Uterus (tissue), 4 donors: ENCODE results near the gene FRMPD4. TPM values are rescaled to one million over a fixed set of nuclear protein-coding genes. Genes with fewer than 3 reads are reported as not detected.

Source experiments
- DNase-seq, 2 donors: peaks; one replicate each; pipeline ENCODE4 v3.0.0-alpha.2; 2019 to 2020
- H3K27ac ChIP-seq, 2 donors: fragments of 200-600 bp; sonication (generic); 1 replicate in 1 of 2; 2 replicates in 1 of 2; pipeline ENCODE4 v1.5.1; 2016 to 2018
- H3K27me3 ChIP-seq, 2 donors: fragments of 200-600 bp; sonication (generic); one replicate each; pipeline ENCODE4 v1.5.1; 2018 to 2019; ENCODE audit warnings: control low read depth in 1 of 2
- H3K36me3 ChIP-seq, 2 donors: fragments of 200-600 bp; sonication (generic); one replicate each; pipeline ENCODE4 v1.5.1; 2019; ENCODE audit warnings: control low read depth in 1 of 2
- H3K4me1 ChIP-seq, 2 donors: fragments of 200-600 bp; sonication (generic); one replicate each; pipeline ENCODE4 v1.5.1; 2018 to 2019; ENCODE audit warnings: control low read depth in 1 of 2
- H3K4me3 ChIP-seq, 2 donors: fragments of 200-600 bp; sonication (generic); 1 replicate in 1 of 2; 2 replicates in 1 of 2; pipeline ENCODE4 v1.5.1; 2018 to 2019; ENCODE audit warnings: mild to moderate bottlenecking in 1 of 2
- H3K9me3 ChIP-seq, 2 donors: fragments of 200-600 bp; sonication (generic); one replicate each; pipeline ENCODE4 v1.5.1; 2019; ENCODE audit warnings: control low read depth in 1 of 2
- CTCF ChIP-seq, 4 experiments: fragments of 200-600 bp in 2 of 4; fragments of 450-650 bp in 2 of 4; sonication (generic) in 2 of 4; IDR thresholded peaks; one replicate each; pipeline ENCODE4 v1.5.1; 2016 to 2019; ENCODE audit warnings: antibody characterized with exemption in 4 of 4, mild to moderate bottlenecking in 2 of 4, moderate library complexity in 1 of 4
- POLR2A ChIP-seq, 2 donors: fragments of 450-650 bp; IDR thresholded peaks; one replicate each; pipeline ENCODE4 v1.6.1; 2016; ENCODE audit warnings: antibody characterized with exemption in 2 of 2, mild to moderate bottlenecking in 1 of 2, moderate library complexity in 1 of 2
- intact Hi-C: fragments of 100-400 bp; cut with DNase I; formaldehyde crosslinking; loops from one replicate; pipeline ENCODE4 v1.15.1; 2023; ENCODE audit warnings: low total_unique reads
- total RNA-seq, 4 donors: library from RNA; depleted of rRNA in 3 of 4; stranded (reverse); fragments of >200 nt in 3 of 4; gene quantifications; one replicate each; pipeline versions ENCODE4 v1.1.0 to v1.2.4, GENCODE V29; 2014 to 2023
- donor health status: DM: yes; HTN: yes; CAD: no.

The FRMPD4 gene
- total RNA-seq, 4 donors from 2014 or later: 0.06 to 0.41 TPM; not detected in 2

- intact Hi-C loops: no loop called here
- no peak for DNase-seq
- TF ChIP-seq CTCF (IDR thresholded peaks at IDR 0.05) (no peak), POLR2A (IDR thresholded peaks at IDR 0.05) (no peak)
- Histone ChIP-seq H3K27me3 (no peaks in the 10 kb centered on the region), H3K27ac (no peak overlapping the region), H3K36me3 (no peaks in the 10 kb centered on the region), H3K4me1 (no peaks in the 10 kb centered on the region), H3K9me3 (no peaks in the 10 kb centered on the region), H3K4me3 (no peak overlapping the region)
Observed at GRCh38 chrX:12554206-12554605, 415.9 kb downstream of the FRMPD4 start.

GRCh38 chrX:12563121-12563520, 424.8 kb downstream of the FRMPD4 start:
- intact Hi-C loops: no loop called here
- H3K4me3 ChIP-seq: no peak overlapping the region
- no peaks in the 10 kb centered on the region for H3K4me1 ChIP-seq
- no peaks in the 10 kb centered on the region for H3K36me3 ChIP-seq
- TF ChIP-seq POLR2A (IDR thresholded peaks at IDR 0.05): no peak
- TF ChIP-seq CTCF (IDR thresholded peaks at IDR 0.05): no peak
- DNase-seq: no peak
- H3K27ac ChIP-seq: no peak overlapping the region
- H3K27me3 ChIP-seq: no peaks in the 10 kb centered on the region
- no peaks in the 10 kb centered on the region for H3K9me3 ChIP-seq

- Histone ChIP-seq H3K27ac (no peak overlapping the region), H3K36me3 (no peaks in the 10 kb centered on the region), H3K27me3 (no peaks in the 10 kb centered on the region), H3K4me1 (no peaks in the 10 kb centered on the region), H3K9me3 (no peaks in the 10 kb centered on the region), H3K4me3 (no peak overlapping the region)
- TF ChIP-seq CTCF (IDR thresholded peaks at IDR 0.05): no peak
- no peak for TF ChIP-seq POLR2A (IDR thresholded peaks at IDR 0.05)
- intact Hi-C loops: no loop called here
- DNase-seq: no peak
Observed at GRCh38 chrX:12564221-12564620, 425.9 kb downstream of the FRMPD4 start.

- H3K4me3 ChIP-seq: no peak overlapping the region
- no peaks in the 10 kb centered on the region for H3K9me3 ChIP-seq
- no peak for DNase-seq
- TF ChIP-seq POLR2A (IDR thresholded peaks at IDR 0.05): no peak
- TF ChIP-seq CTCF (IDR thresholded peaks at IDR 0.05): peak in 2 of 4 experiments; percentile 13 to 25
- H3K27me3 ChIP-seq: no peaks in the 10 kb centered on the region
- intact Hi-C loops: no loop called here
- no peaks in the 10 kb centered on the region for H3K4me1 ChIP-seq
- H3K36me3 ChIP-seq: no peaks in the 10 kb centered on the region
- no peak overlapping the region for H3K27ac ChIP-seq
Observed at GRCh38 chrX:12567857-12568256, 429.6 kb downstream of the FRMPD4 start.

- no peak for TF ChIP-seq CTCF (IDR thresholded peaks at IDR 0.05)
- TF ChIP-seq POLR2A (IDR thresholded peaks at IDR 0.05): no peak
- H3K27me3 ChIP-seq: no peaks in the 10 kb centered on the region
- H3K9me3 ChIP-seq: no peaks in the 10 kb centered on the region
- H3K36me3 ChIP-seq: no peaks in the 10 kb centered on the region
- H3K4me1 ChIP-seq: no peaks in the 10 kb centered on the region
- no peak for DNase-seq
- intact Hi-C loops: no loop called here
- H3K27ac ChIP-seq: no peak overlapping the region
- no peak overlapping the region for H3K4me3 ChIP-seq
Observed at GRCh38 chrX:12570859-12571501, 432.7 kb downstream of the FRMPD4 start.
